ENCODE measurements around the gene LDB3.

DNA sequence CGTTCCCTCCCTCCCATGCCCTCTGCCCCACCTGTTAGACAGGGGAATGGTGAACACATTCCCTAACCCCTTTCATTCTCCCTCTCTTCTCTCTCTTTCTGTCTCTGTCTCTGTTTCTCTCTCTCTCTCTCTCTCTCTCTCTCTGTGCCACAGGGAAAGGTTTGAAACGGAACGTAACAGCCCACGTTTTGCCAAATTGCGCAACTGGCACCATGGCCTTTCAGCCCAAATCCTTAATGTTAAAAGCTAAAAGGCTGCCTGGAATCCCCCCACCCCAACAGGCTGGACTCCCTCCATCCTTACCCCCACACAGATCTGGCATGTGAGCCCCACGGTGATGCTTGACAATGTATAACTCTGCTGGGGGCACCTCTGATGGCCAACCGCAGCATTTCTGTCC is 30.8 kb downstream of the LDB3 start:
- TF ChIP-seq CTCF (IDR thresholded peaks at IDR 0.05 in 2 of 3, conservative IDR thresholded peaks at IDR 0.05 in 1 of 3; ENCODE audit: borderline replicate concordance in 1 of 3, insufficient read depth in 1 of 3, low read depth in 2 of 3, low read length in 2 of 3) (no peak), RAD21 (IDR thresholded peaks at IDR 0.05; ENCODE audit: low read depth) (no peak), CBX3 (IDR thresholded peaks at IDR 0.05; ENCODE audit: low read depth) (no peak), YY1 (IDR thresholded peaks at IDR 0.05; ENCODE audit: extremely low read depth, insufficient replicate concordance, low read depth, low read length) (no peak), EZH2 (IDR thresholded peaks at IDR 0.05) (no peak), EZH2phosphoT487 (IDR thresholded peaks at IDR 0.05; ENCODE audit: borderline replicate concordance) (no peak), MAX (IDR thresholded peaks at IDR 0.05) (no peak)
- TF ChIP-seq, protein P1, sequence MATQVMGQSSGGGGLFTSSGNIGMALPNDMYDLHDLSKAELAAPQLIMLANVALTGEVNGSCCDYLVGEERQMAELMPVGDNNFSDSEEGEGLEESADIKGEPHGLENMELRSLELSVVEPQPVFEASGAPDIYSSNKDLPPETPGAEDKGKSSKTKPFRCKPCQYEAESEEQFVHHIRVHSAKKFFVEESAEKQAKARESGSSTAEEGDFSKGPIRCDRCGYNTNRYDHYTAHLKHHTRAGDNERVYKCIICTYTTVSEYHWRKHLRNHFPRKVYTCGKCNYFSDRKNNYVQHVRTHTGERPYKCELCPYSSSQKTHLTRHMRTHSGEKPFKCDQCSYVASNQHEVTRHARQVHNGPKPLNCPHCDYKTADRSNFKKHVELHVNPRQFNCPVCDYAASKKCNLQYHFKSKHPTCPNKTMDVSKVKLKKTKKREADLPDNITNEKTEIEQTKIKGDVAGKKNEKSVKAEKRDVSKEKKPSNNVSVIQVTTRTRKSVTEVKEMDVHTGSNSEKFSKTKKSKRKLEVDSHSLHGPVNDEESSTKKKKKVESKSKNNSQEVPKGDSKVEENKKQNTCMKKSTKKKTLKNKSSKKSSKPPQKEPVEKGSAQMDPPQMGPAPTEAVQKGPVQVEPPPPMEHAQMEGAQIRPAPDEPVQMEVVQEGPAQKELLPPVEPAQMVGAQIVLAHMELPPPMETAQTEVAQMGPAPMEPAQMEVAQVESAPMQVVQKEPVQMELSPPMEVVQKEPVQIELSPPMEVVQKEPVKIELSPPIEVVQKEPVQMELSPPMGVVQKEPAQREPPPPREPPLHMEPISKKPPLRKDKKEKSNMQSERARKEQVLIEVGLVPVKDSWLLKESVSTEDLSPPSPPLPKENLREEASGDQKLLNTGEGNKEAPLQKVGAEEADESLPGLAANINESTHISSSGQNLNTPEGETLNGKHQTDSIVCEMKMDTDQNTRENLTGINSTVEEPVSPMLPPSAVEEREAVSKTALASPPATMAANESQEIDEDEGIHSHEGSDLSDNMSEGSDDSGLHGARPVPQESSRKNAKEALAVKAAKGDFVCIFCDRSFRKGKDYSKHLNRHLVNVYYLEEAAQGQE (IDR thresholded peaks at IDR 0.05; ENCODE audit: low read depth) = no peak

All from HCT116 (cell line).